GM19025 (cell line): ENCODE measurements around the gene SMARCA4.

Experiments used
- ATAC-seq: cut with Tn5 transposase; IDR thresholded peaks from one replicate; pipeline ENCODE4 v1.9.1; 2021; ENCODE audit warnings: mild to moderate bottlenecking, low read depth, moderate library complexity; ENCODE audit not compliant: unreplicated experiment

The SMARCA4 gene

DNA sequence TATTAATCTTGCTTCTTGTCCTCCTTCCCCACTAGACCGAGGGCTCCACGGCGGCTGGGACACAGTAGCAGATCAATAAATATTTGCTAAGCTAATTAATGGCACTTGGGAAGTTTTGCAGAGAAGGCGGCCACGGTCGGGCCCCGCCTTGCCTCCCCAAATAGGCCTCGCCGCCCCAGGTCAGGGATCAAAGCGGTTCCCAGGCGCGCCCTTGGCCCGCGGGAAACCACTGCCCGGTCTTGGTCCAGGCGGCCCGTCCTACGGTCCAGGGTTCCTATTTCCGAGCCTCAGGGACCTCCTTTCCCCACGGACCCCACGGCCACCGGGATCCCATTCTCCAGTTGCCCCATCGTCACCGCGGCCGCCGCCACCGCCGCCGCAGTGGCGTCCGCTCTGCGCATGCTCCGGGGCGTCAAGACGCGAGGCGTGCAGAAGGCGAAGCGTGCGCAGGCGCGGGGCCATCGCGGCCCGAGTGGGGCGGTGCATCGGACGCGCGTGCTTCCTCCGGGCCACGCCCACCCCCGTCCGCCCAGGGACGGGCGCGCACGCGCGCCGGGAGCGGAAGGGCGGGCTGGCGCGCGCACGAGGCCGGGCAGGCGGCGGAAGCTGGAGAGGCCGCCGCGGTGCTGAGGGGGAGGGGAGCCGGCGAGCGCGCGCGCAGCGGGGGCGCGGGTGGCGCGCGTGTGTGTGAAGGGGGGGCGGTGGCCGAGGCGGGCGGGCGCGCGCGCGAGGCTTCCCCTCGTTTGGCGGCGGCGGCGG is at the start of gene SMARCA4:
TSS of gene SMARCA4 (plus strand) at position 717 of the 759 bp plus-strand sequence. CDS start 23,122 bp downstream, outside the sequence.
- peak; percentile 69 for ATAC-seq

DNA sequence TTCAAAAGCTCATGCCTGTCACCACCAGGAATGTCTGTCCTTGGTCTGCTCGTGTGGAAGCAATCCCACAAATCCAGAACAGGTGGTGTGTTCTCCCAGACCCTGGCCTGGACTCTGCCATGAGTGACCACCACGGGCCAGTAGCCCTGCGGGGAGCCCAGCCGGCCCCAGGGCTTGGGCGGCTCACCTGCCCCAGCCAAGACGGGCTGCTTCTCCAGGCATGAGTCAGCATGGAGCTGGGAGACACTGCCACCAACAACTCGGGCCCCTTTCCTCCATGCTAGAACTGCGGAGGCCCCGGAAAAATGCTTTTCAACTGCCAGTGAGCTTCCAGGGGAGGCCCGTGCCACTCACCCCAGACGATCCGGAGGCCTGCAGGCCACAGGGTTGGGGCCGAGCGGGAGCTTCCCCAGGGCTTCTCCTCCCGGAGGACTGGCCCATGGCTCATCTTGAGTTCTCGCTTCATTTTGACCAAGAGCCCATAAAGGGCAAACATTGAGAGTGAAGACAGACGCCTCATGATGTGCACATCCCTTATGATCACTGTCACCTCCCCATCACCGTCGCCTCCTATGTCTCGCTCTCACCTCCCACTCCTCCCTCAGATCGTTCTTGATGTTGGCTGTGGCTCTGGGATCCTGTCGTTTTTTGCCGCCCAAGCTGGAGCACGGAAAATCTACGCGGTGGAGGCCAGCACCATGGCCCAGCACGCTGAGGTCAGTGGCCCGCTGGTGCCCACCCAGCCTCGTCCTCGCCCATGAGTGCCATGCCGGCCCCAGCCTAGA is 49.1 kb upstream of the SMARCA4 start:
- ATAC-seq, result no peak

DNA sequence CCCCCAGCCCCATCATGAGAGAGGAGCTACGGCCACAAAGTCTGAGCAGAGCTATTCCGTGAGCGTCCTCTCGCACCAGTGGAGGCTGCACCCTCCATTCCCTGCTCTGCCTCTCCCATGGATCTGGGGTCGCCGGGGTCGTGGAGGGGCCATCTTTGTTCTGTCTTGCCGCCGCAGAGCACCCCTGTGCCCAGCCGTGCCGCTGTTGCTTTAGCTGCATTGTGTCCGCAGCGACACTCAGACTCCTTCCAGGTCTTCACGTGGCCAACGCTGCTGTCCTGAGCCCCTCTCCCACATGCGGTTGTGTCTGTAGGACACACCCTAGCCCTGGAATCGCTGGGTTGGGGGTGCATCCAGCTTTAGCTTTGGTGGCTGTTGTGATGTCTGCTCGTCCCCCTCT is 48.2 kb upstream of the SMARCA4 start:
- ATAC-seq, result no peak

- ATAC-seq, result no peak
These were observed 47.0 kb upstream of the SMARCA4 start for GRCh38 chr19:10913716-10914340.

GRCh38 chr19:10915130-10916091 is 45.4 kb upstream of the SMARCA4 start:
- no peak for ATAC-seq

DNA sequence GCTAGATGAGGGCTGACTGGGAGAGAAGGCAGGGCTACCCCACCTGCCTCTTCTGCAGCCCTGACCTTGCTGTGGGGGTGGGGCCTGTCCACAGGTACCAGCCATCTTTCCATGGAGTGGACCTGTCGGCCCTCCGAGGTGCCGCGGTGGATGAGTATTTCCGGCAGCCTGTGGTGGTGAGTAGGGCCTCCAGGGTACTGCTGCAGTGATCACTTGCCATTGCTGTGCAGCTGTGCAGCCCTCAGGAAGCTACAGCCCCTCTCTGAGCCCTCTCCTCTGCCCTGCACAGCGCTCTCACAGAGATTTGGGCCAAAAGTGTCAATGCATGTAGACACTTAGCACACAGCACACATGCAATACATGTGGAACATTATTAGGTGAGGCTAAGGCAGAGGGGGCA is 44.2 kb upstream of the SMARCA4 start:
- no peak for ATAC-seq

DNA sequence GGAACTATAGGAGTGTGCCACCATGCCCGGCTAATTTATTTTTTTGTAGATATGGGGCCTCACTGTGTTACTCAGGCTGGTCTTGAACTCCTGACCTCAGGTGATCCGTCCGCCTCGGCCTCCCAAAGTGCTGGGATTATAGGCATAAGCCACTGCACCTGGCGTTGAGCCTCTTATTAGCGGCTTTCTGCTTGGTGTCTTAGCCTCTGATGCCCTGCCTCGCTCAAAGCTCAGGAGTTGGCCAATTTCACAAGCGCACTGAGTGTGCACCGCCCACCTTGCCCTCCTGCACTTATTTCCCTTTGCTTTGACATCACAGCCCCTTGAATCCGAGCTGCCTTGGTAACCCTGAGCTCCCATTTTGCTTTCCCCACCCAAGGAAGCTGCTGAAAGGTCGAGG is 42.5 kb upstream of the SMARCA4 start:
- no peak for ATAC-seq

GRCh38 chr19:10919352-10920287 is 41.2 kb upstream of the SMARCA4 start:
- ATAC-seq, result no peak

DNA sequence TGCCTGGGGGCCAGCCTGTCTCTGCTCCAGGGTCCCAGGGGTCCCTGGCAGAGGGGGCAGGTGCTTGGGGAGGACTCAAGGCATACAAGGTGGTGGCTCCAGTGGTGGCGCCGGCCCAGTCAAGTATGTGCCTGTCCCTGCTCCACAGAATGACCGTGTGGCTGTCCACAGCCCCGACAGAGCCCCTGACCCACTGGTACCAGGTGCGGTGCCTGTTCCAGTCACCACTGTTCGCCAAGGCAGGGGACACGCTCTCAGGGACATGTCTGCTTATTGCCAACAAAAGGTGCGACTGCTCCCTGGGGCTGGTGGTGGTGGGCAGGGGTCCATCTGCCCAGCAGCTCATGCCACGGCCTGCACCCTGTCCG is 40.6 kb upstream of the SMARCA4 start:
- no peak for ATAC-seq

DNA sequence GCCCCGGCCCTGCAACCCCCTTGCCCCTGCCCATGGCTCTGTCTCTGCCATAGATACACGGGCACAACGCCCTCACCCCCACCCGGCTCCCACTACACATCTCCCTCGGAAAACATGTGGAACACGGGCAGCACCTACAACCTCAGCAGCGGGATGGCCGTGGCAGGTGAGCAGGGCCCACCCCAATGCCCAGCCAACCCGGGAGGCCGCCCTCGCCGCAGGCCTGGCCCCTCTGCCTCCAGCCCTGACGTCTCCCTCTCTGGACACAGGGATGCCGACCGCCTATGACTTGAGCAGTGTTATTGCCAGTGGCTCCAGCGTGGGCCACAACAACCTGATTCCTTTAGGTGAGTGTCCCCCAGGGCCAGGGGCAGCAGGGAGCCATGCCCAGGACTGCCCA is 40.0 kb upstream of the SMARCA4 start:
- ATAC-seq, result no peak

DNA sequence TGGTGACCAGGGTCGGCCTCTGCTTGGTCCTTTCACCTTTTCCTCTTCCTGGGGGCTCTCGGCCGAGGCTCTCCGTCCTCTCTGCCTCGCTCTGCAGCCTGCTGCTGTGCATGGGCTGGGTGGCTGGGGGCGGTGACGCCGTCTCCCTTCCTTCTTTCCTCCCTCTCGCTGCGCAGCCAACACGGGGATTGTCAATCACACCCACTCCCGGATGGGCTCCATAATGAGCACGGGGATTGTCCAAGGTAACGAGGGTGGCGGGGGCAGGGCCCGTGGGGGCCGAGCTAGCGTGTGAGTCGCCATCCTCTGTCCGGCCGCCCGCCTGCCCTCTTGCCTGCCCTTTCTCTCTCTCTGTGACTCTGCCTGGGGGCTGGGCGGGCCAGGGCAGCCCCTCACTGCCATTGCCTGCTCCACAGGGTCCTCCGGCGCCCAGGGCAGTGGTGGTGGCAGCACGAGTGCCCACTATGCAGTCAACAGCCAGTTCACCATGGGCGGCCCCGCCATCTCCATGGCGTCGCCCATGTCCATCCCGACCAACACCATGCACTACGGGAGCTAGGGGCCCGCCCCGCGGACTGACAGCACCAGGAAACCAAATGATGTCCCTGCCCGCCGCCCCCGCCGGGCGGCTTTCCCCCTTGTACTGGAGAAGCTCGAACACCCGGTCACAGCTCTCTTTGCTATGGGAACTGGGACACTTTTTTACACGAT is 39.5 kb upstream of the SMARCA4 start:
- no peak for ATAC-seq

GRCh38 chr19:10921910-10922637 is 38.8 kb upstream of the SMARCA4 start:
- ATAC-seq, result no peak

- ATAC-seq, result no peak
These were observed 38.2 kb upstream of the SMARCA4 start for GRCh38 chr19:10922638-10923014.

- ATAC-seq, result no peak
These were observed 37.3 kb upstream of the SMARCA4 start for GRCh38 chr19:10923260-10924112.

GRCh38 chr19:10924597-10924996 is 36.2 kb upstream of the SMARCA4 start:
- no peak for ATAC-seq

- ATAC-seq, result peak; percentile 6
These were observed 32.9 kb upstream of the SMARCA4 start for GRCh38 chr19:10927730-10928562.
